Immature natural killer cell (primary cell): Measurements from ENCODE around the gene CRYBG2. TPM values are rescaled to one million over a fixed set of nuclear protein-coding genes. Genes with fewer than 3 reads are reported as not detected.
"Not testable (repeated sequence)": the region's sequence is repeated elsewhere in the genome, so short reads cannot be mapped to it uniquely, and the experiment has no call there.

Source experiments
- DNase-seq, 3 donors: peaks; one replicate each; pipeline ENCODE4 v3.0.0; 2022; ENCODE audit warnings: mixed read lengths in 1 of 3
- H3K27ac Mint-ChIP-seq, 6 donors: one replicate each; pipeline ENCODE4 v1.8.0; 2020; ENCODE audit warnings: mixed read lengths in 6 of 6, mild to moderate bottlenecking in 5 of 6, inconsistent platforms in 4 of 6, moderate library complexity in 3 of 6
- H3K27me3 Mint-ChIP-seq, 3 donors: one replicate each; pipeline ENCODE4 v1.8.0; 2020 to 2021; ENCODE audit warnings: low read depth in 3 of 3, mild to moderate bottlenecking in 3 of 3, mixed read lengths in 3 of 3, moderate library complexity in 3 of 3, inconsistent platforms in 1 of 3
- H3K36me3 Mint-ChIP-seq, 3 donors: one replicate each; pipeline ENCODE4 v1.8.0; 2020; ENCODE audit warnings: mixed read lengths in 3 of 3, inconsistent platforms in 2 of 3, mild to moderate bottlenecking in 2 of 3
- H3K4me1 Mint-ChIP-seq, 2 donors: one replicate each; pipeline ENCODE4 v1.8.0; 2020; ENCODE audit warnings: inconsistent platforms in 2 of 2, mild to moderate bottlenecking in 2 of 2, mixed read lengths in 2 of 2, moderate library complexity in 1 of 2
- H3K4me3 Mint-ChIP-seq, 5 donors: one replicate each; pipeline ENCODE4 v1.8.0; 2020; ENCODE audit warnings: mild to moderate bottlenecking in 5 of 5, mixed read lengths in 5 of 5, inconsistent platforms in 3 of 5, moderate library complexity in 3 of 5
- H3K9me3 Mint-ChIP-seq, 6 donors: one replicate each; pipeline ENCODE4 v1.8.0; 2020; ENCODE audit warnings: mild to moderate bottlenecking in 6 of 6, mixed read lengths in 6 of 6, inconsistent platforms in 4 of 6, moderate library complexity in 3 of 6
- polyA plus RNA-seq, 3 donors: library from polyadenylated mRNA; unstranded; fragments of 300-500 nt; fragmentation: Illumina TruSeq; gene quantifications; one replicate each; pipeline ENCODE4 v1.2.3, GENCODE V29; 2021

The CRYBG2 gene
- polyA plus RNA-seq, 3 donors from 2014 or later: 1.2 to 1.3 TPM; not detected in 1

GRCh38 chr1:26300578-26301275 lies 53.2 kb downstream of the CRYBG2 start:
- Mint-ChIP-seq H3K9me3 (no peaks in the 10 kb centered on the region), H3K4me1 (peaks cover 5 to 6% of the 10 kb centered on the region in 2 donors), H3K27ac (no peak overlapping the region), H3K4me3 (no peak overlapping the region), H3K36me3 (peaks cover 0 to 3% (median 0%) of the 10 kb centered on the region in 3 donors), H3K27me3 (no peaks in the 10 kb centered on the region)
- DNase-seq: no peak

- DNase-seq: no peak
These were observed 56.2 kb downstream of the CRYBG2 start for GRCh38 chr1:26297791-26298124.

GRCh38 chr1:26297057-26297790 lies 56.7 kb downstream of the CRYBG2 start:
- Mint-ChIP-seq H3K9me3 (no peaks in the 10 kb centered on the region), H3K27ac (no peak overlapping the region), H3K4me1 (peaks cover 0 to 2% of the 10 kb centered on the region in 2 donors), H3K4me3 (no peak overlapping the region), H3K27me3 (peaks cover 2 to 6% (median 3%) of the 10 kb centered on the region in 3 donors), H3K36me3 (peaks cover 0 to 3% (median 3%) of the 10 kb centered on the region in 3 donors)
- no peak for DNase-seq

More at GRCh38 chr1:26297791-26298124, 56.2 kb downstream of the CRYBG2 start:
- Mint-ChIP-seq H3K9me3 (no peaks in the 10 kb centered on the region), H3K27me3 (peaks cover 2 to 3% (median 3%) of the 10 kb centered on the region in 3 donors), H3K4me1 (peaks cover 0 to 2% of the 10 kb centered on the region in 2 donors), H3K27ac (no peak overlapping the region), H3K4me3 (no peak overlapping the region), H3K36me3 (peaks cover 0 to 3% (median 3%) of the 10 kb centered on the region in 3 donors)

- H3K4me1 Mint-ChIP-seq: peaks cover 0 to 7% of the 10 kb centered on the region in 2 donors
- H3K27ac Mint-ChIP-seq: peak overlapping the region in 2 of 6 donors; percentile 40 to 45
- peaks cover 0 to 3% (median 3%) of the 10 kb centered on the region in 3 donors for H3K36me3 Mint-ChIP-seq
- DNase-seq: no peak
- H3K27me3 Mint-ChIP-seq: peaks cover 2 to 6% (median 3%) of the 10 kb centered on the region in 3 donors
- no peak overlapping the region for H3K4me3 Mint-ChIP-seq
- no peaks in the 10 kb centered on the region for H3K9me3 Mint-ChIP-seq
These were observed 57.4 kb downstream of the CRYBG2 start for GRCh38 chr1:26296340-26297056.

GRCh38 chr1:26295194-26296138 lies 58.5 kb downstream of the CRYBG2 start:
- peak overlapping the region in 1 of 6 donors; percentile 8 for H3K27ac Mint-ChIP-seq
- no peak for DNase-seq
- peaks cover 4 to 11% of the 10 kb centered on the region in 2 donors for H3K4me1 Mint-ChIP-seq
- no peaks in the 10 kb centered on the region for H3K9me3 Mint-ChIP-seq
- peaks cover 2 to 6% (median 4%) of the 10 kb centered on the region in 3 donors for H3K27me3 Mint-ChIP-seq
- H3K4me3 Mint-ChIP-seq: no peak overlapping the region
- peaks cover 0 to 3% (median 3%) of the 10 kb centered on the region in 3 donors for H3K36me3 Mint-ChIP-seq

GRCh38 chr1:26293911-26294463 lies 59.9 kb downstream of the CRYBG2 start:
- Mint-ChIP-seq H3K4me1 (peaks cover 19 to 24% of the 10 kb centered on the region in 2 donors), H3K27me3 (peaks cover 2 to 6% (median 4%) of the 10 kb centered on the region in 3 donors), H3K27ac (no peak overlapping the region), H3K9me3 (no peaks in the 10 kb centered on the region), H3K36me3 (peaks cover 0 to 3% (median 0%) of the 10 kb centered on the region in 3 donors), H3K4me3 (no peak overlapping the region)
- DNase-seq: no peak

- H3K27ac Mint-ChIP-seq: peak overlapping the region in 2 of 6 donors; percentile 40 to 45
These were observed 61.2 kb downstream of the CRYBG2 start for GRCh38 chr1:26292735-26293134.

GRCh38 chr1:26291939-26292338 lies 62.0 kb downstream of the CRYBG2 start:
- Mint-ChIP-seq H3K27me3 (peaks cover 4 to 6% (median 4%) of the 10 kb centered on the region in 3 donors), H3K27ac (peak overlapping the region; percentile 28 to 83 (median 64)), H3K4me1 (peaks cover 39 to 45% of the 10 kb centered on the region in 2 donors), H3K4me3 (peak overlapping the region in 2 of 5 donors; percentile 10 to 46), H3K36me3 (peaks cover 0 to 3% (median 0%) of the 10 kb centered on the region in 3 donors), H3K9me3 (no peaks in the 10 kb centered on the region)
- no peak for DNase-seq

More at GRCh38 chr1:26292735-26293134, 61.2 kb downstream of the CRYBG2 start:
- not testable (repeated sequence) for H3K4me3 Mint-ChIP-seq, H3K9me3 Mint-ChIP-seq, DNase-seq, H3K27me3 Mint-ChIP-seq, H3K36me3 Mint-ChIP-seq
- peaks cover 32 to 37% of the 10 kb centered on the region in 2 donors for H3K4me1 Mint-ChIP-seq

GRCh38 chr1:26291433-26291832 lies 62.5 kb downstream of the CRYBG2 start:
- peaks cover 45 to 50% of the 10 kb centered on the region in 2 donors for H3K4me1 Mint-ChIP-seq
- no peaks in the 10 kb centered on the region for H3K9me3 Mint-ChIP-seq
- peak overlapping the region in 1 of 5 donors; percentile 46 for H3K4me3 Mint-ChIP-seq
- H3K27me3 Mint-ChIP-seq: peaks cover 4 to 6% (median 6%) of the 10 kb centered on the region in 3 donors
- no peak for DNase-seq
- H3K27ac Mint-ChIP-seq: peak overlapping the region in 4 of 6 donors; percentile 30 to 83 (median 68)
- peaks cover 0 to 3% (median 0%) of the 10 kb centered on the region in 3 donors for H3K36me3 Mint-ChIP-seq

- Mint-ChIP-seq H3K4me3 (peak overlapping the region in 2 of 5 donors; percentile 24), H3K27me3 (peaks cover 4 to 6% (median 6%) of the 10 kb centered on the region in 3 donors), H3K27ac (peak overlapping the region in 4 of 6 donors; percentile 80 to 99 (median 96)), H3K9me3 (no peaks in the 10 kb centered on the region), H3K36me3 (peaks cover 0 to 3% (median 0%) of the 10 kb centered on the region in 3 donors), H3K4me1 (peaks cover 50 to 55% of the 10 kb centered on the region in 2 donors)
- DNase-seq: no peak
These were observed 63.1 kb downstream of the CRYBG2 start for GRCh38 chr1:26290882-26291261.

- peak; percentile 42 to 57 (median 52) for DNase-seq
- Mint-ChIP-seq H3K27ac (peak overlapping the region; percentile 92 to 99 (median 96)), H3K36me3 (peaks cover 0 to 3% (median 0%) of the 10 kb centered on the region in 3 donors), H3K9me3 (no peaks in the 10 kb centered on the region), H3K4me1 (peaks cover 56 to 61% of the 10 kb centered on the region in 2 donors), H3K4me3 (peak overlapping the region; percentile 44 to 91 (median 78)), H3K27me3 (peaks cover 4 to 6% (median 6%) of the 10 kb centered on the region in 3 donors)
These were observed 63.6 kb downstream of the CRYBG2 start for GRCh38 chr1:26290122-26290881.
